ENCODE data around the gene B3GNT8. TPM values are rescaled to one million over a fixed set of nuclear protein-coding genes. Genes with fewer than 3 reads are reported as not detected.
"Not testable (repeated sequence)": the region's sequence is repeated elsewhere in the genome, so short reads cannot be mapped to it uniquely, and the experiment has no call there.

Gene B3GNT8
- total RNA-seq, 1 donor, result 0.86 TPM

- DNase-seq (ENCODE audit: low read depth), result no peak
- no peak for TF ChIP-seq CTCF (IDR thresholded peaks at IDR 0.05; ENCODE audit: insufficient read depth, low read depth, low read length)
- no peak within 1 kb of the TSS for H3K4me3 ChIP-seq (ENCODE audit: low read depth, low read length)
These were observed 15.5 kb upstream of the B3GNT8 start, which contains the start of gene ERICH4 for GRCh38 chr19:41442473-41443355. Gene ERICH4, plus strand, starts transcription at chr19:41443156. Its CDS starts 14 bp downstream, at chr19:41443170.

GRCh38 chr19:41441321-41441945 lies 14.3 kb upstream of the B3GNT8 start:
- TF ChIP-seq CTCF (IDR thresholded peaks at IDR 0.05; ENCODE audit: insufficient read depth, low read depth, low read length), result no peak
- no peak for DNase-seq (ENCODE audit: low read depth)
- no peak overlapping the region for H3K4me3 ChIP-seq (ENCODE audit: low read depth, low read length)

- peak within 1 kb of the TSS; percentile 99 for H3K4me3 ChIP-seq (ENCODE audit: low read depth, low read length)
- DNase-seq (ENCODE audit: low read depth), result peak; percentile 98
- TF ChIP-seq CTCF (IDR thresholded peaks at IDR 0.05; ENCODE audit: insufficient read depth, low read depth, low read length), result peak; percentile 46
These were observed 12.5 kb upstream of the B3GNT8 start, which contains the start of gene DMAC2 for GRCh38 chr19:41439441-41440222. Gene DMAC2, minus strand, starts transcription at chr19:41439912. Its CDS starts 13 bp downstream, at chr19:41439899.

- no peak for DNase-seq (ENCODE audit: low read depth)
- H3K4me3 ChIP-seq (ENCODE audit: low read depth, low read length), result no peak overlapping the region
- no peak for TF ChIP-seq CTCF (IDR thresholded peaks at IDR 0.05; ENCODE audit: insufficient read depth, low read depth, low read length)
These were observed 10.9 kb upstream of the B3GNT8 start for GRCh38 chr19:41437944-41438574.

GRCh38 chr19:41436674-41436951 lies 9.4 kb upstream of the B3GNT8 start:
- H3K4me3 ChIP-seq (ENCODE audit: low read depth, low read length), result no peak overlapping the region
- no peak for TF ChIP-seq CTCF (IDR thresholded peaks at IDR 0.05; ENCODE audit: insufficient read depth, low read depth, low read length)
- DNase-seq (ENCODE audit: low read depth), result no peak

- no peak for TF ChIP-seq CTCF (IDR thresholded peaks at IDR 0.05; ENCODE audit: insufficient read depth, low read depth, low read length)
- DNase-seq (ENCODE audit: low read depth), result no peak
- no peak overlapping the region for H3K4me3 ChIP-seq (ENCODE audit: low read depth, low read length)
These were observed 8.9 kb upstream of the B3GNT8 start for GRCh38 chr19:41435936-41436673.

- not testable (repeated sequence) for H3K4me3 ChIP-seq (ENCODE audit: low read depth, low read length); DNase-seq (ENCODE audit: low read depth)
These were observed 8.2 kb upstream of the B3GNT8 start for GRCh38 chr19:41435376-41435775.
